Measurements from ENCODE around the gene VWA5B2. TPM values are rescaled to one million over a fixed set of nuclear protein-coding genes. Genes with fewer than 3 reads are reported as not detected.

The VWA5B2 gene
- total and polyA plus RNA-seq, 2 of the 13 experiments (the other 11 are each of a cell fraction or from before 2014, with no cell fraction given): 0.03 to 0.04 TPM

- TF ChIP-seq RERE (CRISPR knock-in tag; IDR thresholded peaks at IDR 0.05; ENCODE audit: low read depth) (no peak), HBP1 (CRISPR knock-in tag; IDR thresholded peaks at IDR 0.05; ENCODE audit: low read depth) (0 out of 2 replicates have a peak, but pooled peaks have one; percentile 66), SOX13 (IDR thresholded peaks at IDR 0.05) (no peak), SOX13 (CRISPR knock-in tag; conservative IDR thresholded peaks at IDR 0.05 in 1 of 2, IDR thresholded peaks at IDR 0.05 in 1 of 2) (no peak), ZBTB14 (CRISPR knock-in tag; IDR thresholded peaks at IDR 0.05) (no peak), CEBPG (CRISPR knock-in tag; IDR thresholded peaks at IDR 0.05) (0 out of 2 replicates have a peak, but pooled peaks have one; percentile 23), ZNF543 (CRISPR knock-in tag; IDR thresholded peaks at IDR 0.05) (0 out of 2 replicates have a peak, but pooled peaks have one; percentile 38), SMC3 (IDR thresholded peaks at IDR 0.05; ENCODE audit: low read length) (peak; percentile 54), PHF21A (CRISPR knock-in tag; IDR thresholded peaks at IDR 0.05) (0 out of 2 replicates have a peak, but pooled peaks have one; percentile 8), XRCC5 (optimal IDR thresholded peaks at IDR 0.05; ENCODE audit: low read length) (peak; percentile 71), NR2F1 (CRISPR knock-in tag; IDR thresholded peaks at IDR 0.05) (no peak), THAP11 (CRISPR knock-in tag; IDR thresholded peaks at IDR 0.05) (peak; percentile 35; the same call in 1 of the 2 replicates), RAD21 (CRISPR knock-in tag; IDR thresholded peaks at IDR 0.05) (peak; percentile 40), RCOR2 (CRISPR knock-in tag; IDR thresholded peaks at IDR 0.05) (no peak), NR0B2 (CRISPR knock-in tag; IDR thresholded peaks at IDR 0.05) (no peak), NR1H2 (CRISPR knock-in tag; IDR thresholded peaks at IDR 0.05; ENCODE audit: borderline replicate concordance, low read depth) (no peak), HIC2 (CRISPR knock-in tag; IDR thresholded peaks at IDR 0.05; ENCODE audit: low read depth) (no peak), ZNF121 (CRISPR knock-in tag; IDR thresholded peaks at IDR 0.05) (no peak), ZNF768 (CRISPR knock-in tag; IDR thresholded peaks at IDR 0.05) (no peak)
Measured at GRCh38 chr3:184250167-184250828, 20.9 kb downstream of the VWA5B2 start (continued).

Measured in HepG2 (cell line).